Measurements from ENCODE around the gene NRP2. TPM values are rescaled to one million over a fixed set of nuclear protein-coding genes. Genes with fewer than 3 reads are reported as not detected.

Gene NRP2
- total RNA-seq, 1 experiment from 2014 or later: 115 TPM

DNA sequence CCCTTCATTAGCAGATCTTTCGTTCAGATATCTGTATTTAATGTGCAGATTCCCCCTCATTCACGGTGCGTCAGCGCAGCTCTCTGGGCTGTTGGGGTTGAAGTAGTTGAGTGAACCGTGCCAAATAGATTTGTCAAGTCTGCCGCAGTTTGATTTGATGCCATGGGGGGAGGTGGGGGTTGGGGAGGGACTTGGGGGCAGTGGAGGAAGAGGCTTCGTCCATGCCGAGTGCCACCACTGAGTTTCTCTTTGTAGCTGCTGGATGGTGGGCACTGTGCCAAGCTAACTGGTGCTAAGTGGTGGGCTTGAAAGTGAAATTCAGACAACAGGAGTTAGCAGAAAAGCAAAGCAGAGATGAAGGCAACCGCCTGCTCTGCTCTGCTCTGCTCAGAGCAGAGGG, 47.9 kb downstream of the NRP2 start:
- DNase-seq (ENCODE audit: low read depth): no peak

DNA sequence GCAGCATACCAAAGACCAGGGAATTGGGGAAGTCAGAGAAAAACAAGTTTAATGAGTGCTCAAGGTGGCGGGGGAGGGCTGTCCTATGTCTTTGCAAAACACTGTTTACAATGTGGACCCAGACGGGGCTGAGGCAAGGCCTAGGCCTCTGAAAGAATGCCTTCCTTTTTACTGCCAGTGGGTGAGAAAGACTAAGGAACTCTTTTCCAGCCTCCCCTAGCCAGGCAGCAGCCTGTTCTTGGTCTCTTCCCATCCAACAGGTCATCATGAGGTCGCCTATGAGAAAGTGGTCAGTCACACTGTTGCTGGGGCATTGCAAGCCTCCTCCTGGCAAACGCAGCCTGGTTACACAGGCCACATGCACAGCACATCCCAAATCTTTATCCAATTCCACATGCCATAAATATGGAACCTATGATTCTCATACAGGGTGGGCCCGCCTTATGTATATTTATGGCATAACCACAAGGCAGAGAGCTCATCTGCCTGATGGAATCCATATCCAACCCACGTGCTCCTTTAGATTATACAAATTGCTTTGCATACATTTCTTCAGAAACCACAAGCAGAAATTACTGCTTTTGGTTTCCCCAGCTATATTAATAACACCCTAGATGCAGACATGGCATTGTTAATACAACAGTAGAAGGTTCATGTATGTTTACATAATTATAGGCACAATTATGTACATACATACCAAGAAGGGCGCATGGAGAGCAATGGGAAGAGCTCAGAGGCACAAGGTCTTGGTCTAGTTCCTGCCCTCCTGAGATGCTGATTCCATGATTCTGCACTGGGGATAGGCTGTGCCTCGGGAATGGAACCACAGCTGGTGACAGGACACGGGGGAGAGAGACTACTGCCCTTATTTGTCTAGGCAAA, 48.6 kb downstream of the NRP2 start:
- no peak for DNase-seq (ENCODE audit: low read depth)

DNA sequence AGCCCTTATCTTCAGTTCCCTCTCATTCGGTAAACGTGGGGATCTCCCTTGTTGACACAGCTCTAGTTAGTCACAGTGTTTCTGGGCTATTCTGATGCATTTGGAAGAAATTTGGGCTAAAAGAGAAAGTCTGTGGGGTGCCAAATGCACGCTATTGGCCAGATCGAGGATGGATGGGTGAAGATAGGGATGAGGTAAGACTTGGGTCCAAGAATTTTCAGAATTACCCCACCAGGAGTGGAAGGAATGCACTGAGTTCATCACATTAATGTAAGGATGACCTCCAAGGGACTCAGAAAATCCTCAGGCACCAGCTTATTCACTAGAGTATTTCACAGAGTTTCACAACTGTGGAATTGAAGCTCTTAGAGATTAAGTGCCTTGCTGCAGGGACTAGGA, 49.3 kb downstream of the NRP2 start:
- peak; percentile 90 for DNase-seq (ENCODE audit: low read depth)

DNA sequence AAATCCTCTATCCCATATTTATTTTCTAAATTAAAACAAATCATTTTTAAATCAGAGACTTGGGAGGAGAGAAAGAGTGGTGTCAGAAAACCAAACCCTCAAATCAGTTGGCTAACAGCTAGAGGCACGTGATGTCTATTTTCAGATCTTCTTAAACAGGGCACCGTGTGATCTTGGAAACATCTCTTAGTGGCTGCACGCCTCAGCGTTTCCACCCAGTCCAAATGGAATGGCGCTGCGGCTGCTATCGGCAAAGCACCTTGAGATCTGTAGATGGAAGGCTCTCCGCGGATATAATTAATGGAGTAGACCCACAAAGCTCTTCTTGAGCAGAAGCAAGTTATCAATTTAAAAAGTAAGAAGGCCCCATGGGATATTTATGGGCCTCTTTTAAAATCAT, 50.0 kb downstream of the NRP2 start:
- no peak for DNase-seq (ENCODE audit: low read depth)

DNA sequence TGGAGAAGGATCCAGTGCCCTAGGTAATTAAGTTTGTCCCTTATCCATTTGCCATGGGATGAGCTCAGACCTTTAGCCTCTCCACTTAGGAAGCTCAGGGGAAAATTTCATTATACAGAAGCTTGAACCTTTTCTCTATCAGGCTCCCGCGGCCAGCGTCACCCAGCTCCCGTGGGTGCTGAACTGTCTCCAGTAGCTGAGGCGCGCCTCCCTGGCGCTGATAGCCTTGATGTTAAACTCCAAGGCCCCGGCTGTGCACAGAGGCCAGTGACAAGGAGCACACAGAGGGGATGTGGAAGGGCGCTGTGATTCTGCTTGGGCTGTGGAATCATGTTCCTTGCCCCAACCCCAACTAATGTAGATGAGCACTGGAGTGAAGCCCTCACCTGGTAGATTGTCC, 50.8 kb downstream of the NRP2 start:
- DNase-seq (ENCODE audit: low read depth): no peak

DNA sequence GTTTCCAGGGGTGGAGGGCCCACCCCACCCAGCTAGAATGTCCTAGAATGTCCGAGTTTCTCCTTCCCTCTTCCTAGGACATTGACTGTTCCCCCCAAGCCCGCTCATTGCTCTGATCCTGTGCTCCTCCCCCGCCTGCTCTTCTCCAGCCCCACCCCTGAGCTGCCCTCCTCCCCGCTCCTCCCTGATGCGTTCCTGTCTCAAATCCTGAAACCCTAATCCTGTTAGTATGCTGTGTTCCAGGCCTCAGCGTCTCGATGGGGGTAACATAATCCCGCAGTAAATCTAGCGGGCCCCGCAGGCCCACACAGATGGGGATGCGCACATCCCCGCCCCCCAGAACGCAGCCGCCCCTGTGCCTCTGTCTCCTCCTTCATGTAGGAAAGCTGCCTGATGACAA, 51.3 kb downstream of the NRP2 start:
- no peak for DNase-seq (ENCODE audit: low read depth)

DNA sequence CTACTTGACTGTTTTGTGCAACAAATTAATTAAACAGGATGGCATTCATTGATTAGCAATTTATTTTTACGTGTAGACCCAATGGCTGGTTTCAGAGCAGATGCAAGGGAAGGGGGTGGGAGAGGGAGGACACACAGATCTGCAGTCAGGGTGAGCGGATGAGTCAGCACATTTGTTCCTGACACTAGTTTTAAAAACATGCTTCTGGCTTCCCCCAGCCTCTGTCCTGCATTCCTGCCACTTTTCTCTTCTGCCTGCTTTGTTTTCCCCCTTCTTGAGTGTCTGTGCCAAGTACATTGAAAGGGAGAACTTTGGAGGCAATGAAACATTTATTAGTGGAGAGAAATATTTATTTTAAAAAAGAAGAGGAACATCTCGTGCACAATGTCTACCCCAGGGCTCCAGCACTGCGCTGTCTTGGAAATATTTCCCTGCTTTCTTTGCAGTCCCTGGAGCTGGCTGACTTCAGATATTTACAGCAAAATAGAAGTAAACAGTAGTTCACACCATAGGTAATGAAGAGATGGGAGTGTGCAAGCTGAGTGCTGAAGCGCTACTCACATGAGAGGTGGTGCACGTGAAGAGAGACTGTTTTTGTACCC, 52.2 kb downstream of the NRP2 start:
- peak; percentile 70 for DNase-seq (ENCODE audit: low read depth)

DNA sequence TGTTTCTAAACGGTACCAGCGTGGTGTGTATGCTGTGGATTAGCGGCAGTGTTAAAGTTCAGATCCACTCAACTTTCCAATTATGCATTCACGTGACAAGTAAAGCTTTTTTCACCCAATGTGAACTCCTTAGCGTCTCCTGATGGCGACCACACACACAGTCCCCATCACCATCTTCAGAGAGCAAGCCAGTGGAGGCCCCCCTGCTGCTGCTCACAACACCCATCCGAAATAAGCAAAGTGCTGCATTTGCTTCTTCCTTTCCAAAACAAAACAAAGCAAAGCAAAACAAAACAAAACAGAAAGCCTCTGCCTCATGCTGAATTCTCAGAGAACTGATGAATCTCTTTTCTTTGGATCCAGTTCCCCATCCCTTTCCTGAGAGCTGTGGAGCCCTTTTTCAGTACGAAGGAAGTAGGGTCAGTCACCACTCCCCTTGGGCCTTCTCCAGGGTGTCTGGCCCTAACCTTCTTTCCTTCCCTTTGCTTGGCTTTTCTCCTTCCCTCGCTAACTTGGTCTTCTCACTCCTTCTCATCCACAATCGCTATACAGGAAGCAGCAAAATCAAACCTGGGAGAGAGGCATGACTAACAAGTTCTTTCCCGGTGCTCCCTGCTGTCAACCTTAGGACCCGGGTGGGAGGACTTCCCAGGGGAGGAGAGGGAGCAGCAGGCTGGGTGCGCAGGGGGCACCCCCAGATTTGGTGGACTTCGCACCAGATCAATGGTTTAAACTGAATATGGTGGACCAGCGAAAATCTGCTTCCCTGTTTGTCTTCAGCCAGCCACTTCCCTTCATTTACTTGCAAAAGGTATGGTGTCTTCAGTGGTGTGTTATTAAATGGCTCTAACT, 56.0 kb downstream of the NRP2 start:
- DNase-seq (ENCODE audit: low read depth): no peak

DNA sequence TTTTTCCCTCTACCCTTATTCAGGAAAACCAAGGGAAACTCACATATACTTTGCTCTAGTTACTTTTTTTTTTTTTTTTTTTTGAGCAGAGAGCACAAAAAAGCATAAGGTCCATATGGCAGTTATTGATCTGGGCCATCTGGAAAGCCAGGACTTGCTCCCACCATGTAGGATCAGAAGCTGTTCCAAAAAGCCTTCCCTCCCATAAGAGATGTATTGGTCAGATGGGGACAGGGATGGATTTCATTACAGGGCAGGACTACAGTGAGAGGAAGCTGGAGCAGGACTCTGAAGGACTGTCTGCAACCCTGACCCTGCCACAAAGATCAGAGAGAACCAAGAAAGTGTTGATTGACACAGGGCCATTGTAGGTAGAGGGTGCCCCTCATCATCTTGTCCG, 57.3 kb downstream of the NRP2 start:
- no peak for DNase-seq (ENCODE audit: low read depth)

DNA sequence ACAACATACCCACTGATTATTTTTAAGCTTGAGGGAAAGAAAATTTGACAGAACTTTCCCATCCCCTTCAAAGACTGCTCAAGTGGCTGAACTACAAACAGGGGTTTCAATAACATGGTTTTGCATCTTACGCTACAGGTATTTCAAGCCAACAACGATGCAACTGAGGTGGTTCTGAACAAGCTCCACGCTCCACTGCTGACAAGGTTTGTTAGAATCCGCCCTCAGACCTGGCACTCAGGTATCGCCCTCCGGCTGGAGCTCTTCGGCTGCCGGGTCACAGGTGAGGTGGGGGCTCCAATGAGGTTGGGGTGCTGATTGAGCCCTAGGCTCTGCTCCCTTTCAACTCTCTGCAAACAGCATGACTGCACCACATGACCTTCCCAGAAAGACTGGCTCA, 58.1 kb downstream of the NRP2 start:
- no peak for DNase-seq (ENCODE audit: low read depth)

DNA sequence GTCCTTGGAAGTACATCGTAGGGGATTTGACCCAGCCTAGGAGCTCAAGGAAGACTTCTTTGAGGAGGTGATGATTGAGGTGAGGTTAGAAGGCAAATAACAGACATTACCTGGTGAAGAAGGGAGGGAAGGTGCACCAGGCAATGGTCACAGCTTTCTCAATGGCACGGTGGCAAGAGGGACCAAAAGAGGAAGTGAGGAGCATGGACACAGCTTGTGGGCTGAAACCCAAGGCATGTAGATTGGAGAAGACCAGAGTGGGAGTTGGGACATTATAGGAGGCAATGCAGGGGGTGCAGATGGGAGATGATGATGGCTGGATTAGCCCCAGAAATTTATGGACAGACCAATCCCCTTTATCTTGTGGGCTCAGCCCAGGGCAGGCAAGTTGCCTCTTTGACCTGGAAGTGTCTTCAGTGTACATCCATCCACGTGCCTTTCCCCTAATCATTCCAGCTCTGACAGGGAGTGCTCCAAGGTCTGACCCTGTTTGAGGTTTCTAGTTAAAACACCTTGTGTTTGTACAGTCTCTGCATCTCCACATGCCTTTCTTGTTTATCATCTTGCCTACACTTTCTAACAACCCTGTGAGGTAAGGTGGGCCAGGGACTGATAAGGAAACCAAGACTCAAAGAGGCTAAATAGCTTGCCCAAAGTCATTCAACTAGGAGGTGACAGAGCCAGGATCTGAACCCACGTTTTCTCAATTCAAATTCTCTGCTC, 59.1 kb downstream of the NRP2 start:
- no peak for DNase-seq (ENCODE audit: low read depth)

DNA sequence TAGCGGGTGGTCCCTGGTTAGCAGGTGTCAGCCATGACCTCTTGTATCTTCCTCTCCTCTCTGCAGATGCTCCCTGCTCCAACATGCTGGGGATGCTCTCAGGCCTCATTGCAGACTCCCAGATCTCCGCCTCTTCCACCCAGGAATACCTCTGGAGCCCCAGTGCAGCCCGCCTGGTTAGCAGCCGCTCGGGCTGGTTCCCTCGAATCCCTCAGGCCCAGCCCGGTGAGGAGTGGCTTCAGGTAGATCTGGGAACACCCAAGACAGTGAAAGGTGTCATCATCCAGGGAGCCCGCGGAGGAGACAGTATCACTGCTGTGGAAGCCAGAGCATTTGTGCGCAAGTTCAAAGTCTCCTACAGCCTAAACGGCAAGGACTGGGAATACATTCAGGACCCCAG, 60.8 kb downstream of the NRP2 start:
- DNase-seq (ENCODE audit: low read depth): no peak

DNA sequence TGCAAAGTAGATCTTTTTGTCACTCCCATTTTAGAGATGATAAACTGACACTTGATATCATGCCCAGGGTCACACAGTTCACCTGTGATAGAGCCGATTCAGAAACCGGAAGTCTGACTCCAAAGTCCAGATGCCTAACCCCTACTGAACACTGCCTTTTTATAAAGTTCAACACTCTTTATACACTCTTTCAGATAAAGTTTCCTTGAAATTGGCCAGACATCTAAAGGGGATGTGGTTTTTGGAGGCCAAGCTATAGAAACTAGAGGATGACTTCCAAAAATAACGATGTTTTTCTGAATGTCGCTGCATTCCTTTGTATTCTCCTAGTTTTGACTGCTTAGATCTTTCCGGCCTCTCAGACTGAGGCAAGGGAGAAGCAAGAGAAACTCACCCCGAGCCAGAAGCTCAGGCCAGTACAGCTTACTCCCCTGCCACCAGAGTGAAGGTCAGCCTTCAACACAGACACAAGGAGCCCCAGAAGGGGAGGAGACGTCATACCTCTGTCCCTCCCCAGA, 61.8 kb downstream of the NRP2 start:
- DNase-seq (ENCODE audit: low read depth): no peak

DNA sequence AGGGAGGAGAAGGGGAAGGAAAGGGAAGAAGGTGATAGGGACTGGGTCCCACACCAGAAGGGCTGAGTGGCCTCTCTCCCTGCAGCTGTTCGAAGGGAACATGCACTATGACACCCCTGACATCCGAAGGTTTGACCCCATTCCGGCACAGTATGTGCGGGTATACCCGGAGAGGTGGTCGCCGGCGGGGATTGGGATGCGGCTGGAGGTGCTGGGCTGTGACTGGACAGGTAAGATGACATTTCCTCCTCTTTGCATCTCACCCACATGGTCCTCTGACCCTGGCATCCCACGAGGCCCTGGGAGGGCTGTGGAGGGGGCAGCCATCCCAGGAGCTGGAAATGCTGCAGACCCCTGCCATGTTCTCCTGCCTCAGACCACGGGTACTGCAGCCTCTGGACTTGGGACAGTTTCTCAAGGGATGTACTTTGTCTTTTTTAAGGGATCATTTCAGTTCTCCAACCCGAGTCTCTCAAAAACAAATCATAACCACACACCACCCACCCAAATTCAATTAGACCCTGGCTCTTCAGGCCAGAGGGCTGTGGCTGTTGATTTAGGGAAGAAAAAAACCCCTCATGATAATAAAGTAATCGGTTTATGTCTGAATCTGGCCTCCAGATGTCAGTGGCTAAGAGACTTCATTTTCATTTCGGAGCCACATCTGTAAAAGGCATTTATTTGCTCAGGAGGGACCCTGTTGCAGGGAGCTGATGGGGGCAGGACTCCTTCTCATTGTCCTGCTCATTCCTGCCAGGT, 63.5 kb downstream of the NRP2 start:
- no peak for DNase-seq (ENCODE audit: low read depth)

DNA sequence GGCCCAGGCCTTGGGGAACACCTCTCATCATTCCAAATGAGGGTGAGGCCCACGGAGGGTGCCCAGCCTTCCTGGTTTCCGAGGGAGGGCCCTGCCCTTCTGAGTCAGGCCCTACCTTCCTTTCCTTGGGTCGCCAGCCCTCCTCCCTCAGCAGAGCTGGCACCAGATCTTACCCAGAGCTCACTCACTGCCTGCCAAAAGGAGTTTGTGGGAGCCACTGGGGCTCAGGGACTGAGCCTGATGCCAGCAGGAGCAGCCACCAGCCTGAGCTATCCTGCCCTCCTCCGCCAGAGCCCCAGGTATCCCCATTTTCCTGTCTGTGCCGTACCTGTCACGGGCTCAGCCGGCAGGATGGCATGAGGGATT, 64.1 kb downstream of the NRP2 start:
- DNase-seq (ENCODE audit: low read depth): no peak

DNA sequence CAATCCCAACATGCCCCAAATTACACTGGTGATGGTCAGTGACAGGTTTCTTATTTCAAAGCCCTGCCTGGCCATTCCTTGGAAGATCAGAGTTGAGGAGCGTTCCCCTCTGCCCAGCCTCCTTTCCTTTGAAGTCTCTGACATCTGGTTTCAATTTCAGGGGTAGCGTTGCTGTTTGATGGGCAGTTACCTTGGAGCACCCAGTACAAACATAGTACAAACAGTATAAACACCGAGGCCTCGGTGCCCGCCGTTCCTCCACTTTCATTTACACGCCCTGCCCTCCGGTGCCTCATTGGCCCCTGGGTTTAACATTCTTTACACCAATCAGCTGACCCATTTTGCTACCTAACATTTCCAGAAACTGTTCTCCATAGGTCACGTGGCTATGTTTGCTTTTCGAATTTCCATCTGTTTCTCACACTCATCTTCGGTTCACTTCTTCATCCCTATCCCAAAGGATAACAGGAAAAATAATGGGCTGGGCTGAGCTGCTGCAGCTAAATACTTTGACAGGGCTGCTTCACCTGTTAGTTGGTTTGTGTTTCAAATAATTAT, 65.6 kb downstream of the NRP2 start:
- peak; percentile 48 for DNase-seq (ENCODE audit: low read depth)

DNA sequence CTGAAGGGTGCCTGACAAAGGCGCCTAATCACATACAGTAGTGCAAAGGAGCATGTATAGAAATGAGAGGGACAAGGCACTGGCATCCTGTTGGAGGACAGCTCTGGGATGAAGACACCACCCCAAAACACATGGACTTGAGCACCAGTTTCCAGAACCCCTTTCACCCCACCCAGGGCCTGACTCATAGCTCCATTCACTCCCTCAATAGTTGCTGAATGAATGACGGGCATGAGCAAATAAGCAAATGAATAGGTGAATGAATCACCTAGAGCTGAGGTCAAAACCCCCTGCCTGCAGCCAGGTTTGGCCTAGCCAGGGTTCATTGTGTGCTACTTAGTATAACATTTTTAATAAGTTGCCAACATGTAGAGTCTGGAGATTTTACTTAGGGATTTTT, 66.3 kb downstream of the NRP2 start:
- peak; percentile 83 for DNase-seq (ENCODE audit: low read depth)

DNA sequence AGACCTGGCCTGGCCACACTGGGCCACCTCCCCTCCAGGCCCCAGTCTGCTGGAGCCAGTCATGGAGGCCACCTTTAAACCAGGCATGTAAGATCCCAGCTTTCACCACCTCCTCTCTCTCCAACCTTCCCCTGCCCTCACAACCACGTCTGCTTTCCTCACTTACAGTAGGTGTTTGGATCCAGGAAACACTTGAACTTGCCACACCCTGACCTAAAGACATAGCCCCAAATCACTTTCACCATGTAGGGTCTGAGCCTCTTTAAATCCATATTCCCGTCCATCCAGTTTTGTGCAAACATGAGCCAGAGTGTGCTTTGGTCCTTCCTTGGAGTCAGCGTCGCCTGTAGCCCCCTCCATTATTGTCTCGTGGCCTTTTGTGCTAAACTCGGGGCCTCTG, 66.8 kb downstream of the NRP2 start:
- DNase-seq (ENCODE audit: low read depth): no peak

DNA sequence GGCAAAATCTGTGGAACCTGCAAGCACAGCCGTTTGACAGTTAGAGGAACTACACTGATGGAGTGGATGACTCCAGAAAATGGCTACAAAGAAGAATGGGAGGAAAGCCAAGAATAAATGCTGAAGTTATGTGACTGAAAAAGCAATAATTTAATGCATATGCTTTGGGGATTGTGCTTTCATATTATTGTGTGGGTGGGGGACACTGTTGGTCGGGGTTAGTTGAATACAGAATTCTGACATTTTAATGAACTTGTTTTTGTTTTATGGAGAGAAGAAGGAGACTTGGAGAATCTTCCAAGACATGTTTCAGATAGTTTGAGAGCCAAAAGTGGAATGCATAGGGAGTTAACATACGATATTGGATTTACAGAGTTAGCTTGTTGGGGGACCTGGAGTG, 68.5 kb downstream of the NRP2 start:
- DNase-seq (ENCODE audit: low read depth): no peak

DNA sequence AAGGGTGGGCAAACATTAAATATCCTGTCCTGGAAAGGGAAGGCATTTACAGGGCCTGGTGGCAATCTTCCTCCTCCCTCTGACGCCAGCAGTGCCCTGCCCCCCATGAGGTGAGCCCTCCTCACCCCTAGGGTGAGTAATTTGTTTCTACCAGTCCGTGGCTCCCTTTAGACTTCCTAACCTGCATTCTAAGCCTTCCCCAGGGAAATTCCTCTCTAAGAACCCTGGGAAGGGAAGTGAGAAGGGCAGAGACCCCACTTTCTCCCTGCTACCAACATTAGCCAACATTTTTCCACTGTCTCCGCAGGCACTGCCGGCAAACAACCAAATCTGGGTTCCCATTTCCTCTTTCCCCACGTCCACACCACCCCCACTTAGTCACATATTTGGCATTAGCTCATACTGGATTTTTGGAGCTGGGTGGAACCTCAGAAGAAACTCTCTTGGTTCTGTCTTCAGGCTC, 69.3 kb downstream of the NRP2 start:
- DNase-seq (ENCODE audit: low read depth): peak; percentile 60

Measured in Daoy (cell line).